Activated CD8-positive, alpha-beta memory T cell treated with anti-CD3 and anti-CD28 coated beads, Interleukin-2, amount 10 ng/mL, durations not matched to agents 7 days and 5 days (primary cell): ENCODE measurements around the gene SPRR1B. TPM values are rescaled to one million over a fixed set of nuclear protein-coding genes. Genes with fewer than 3 reads are reported as not detected.
"Not testable (repeated sequence)": the region's sequence is repeated elsewhere in the genome, so short reads cannot be mapped to it uniquely, and the experiment has no call there.

Source experiments
- ATAC-seq: fragments of 150-1000 bp; cut with Tn5 transposase; one replicate; pipeline ENCODE4 v1.10.0; 2021; ENCODE audit warnings: moderate library complexity
- CTCF ChIA-PET: fragments of 350-600 bp; sonication (Branson Sonifier 250); formaldehyde crosslinking; loops from one replicate; lab custom pipeline; 2021; ENCODE audit warnings: antibody characterized with exemption; lab: Charles Lee
- DNase-seq: peaks from one replicate; pipeline ENCODE4 v3.0.0-alpha.2; 2020
- H3K27ac Mint-ChIP-seq: one replicate; pipeline ENCODE4 v1.8.0; 2021; ENCODE audit warnings: mild to moderate bottlenecking, mixed read lengths
- H3K27me3 Mint-ChIP-seq: one replicate; pipeline ENCODE4 v1.8.0; 2021; ENCODE audit warnings: mixed read lengths
- H3K36me3 Mint-ChIP-seq: one replicate; pipeline ENCODE4 v1.8.0; 2021; ENCODE audit warnings: mild to moderate bottlenecking, mixed read lengths
- H3K4me1 Mint-ChIP-seq: one replicate; pipeline ENCODE4 v1.8.0; 2021; ENCODE audit warnings: mixed read lengths
- H3K4me3 Mint-ChIP-seq: one replicate; pipeline ENCODE4 v1.8.0; 2021; ENCODE audit warnings: mild to moderate bottlenecking, moderate library complexity, mixed read lengths
- H3K9me3 Mint-ChIP-seq: one replicate; pipeline ENCODE4 v1.8.0; 2022; ENCODE audit warnings: low read depth, mixed read lengths
- total RNA-seq, 2 experiments: library from RNA; stranded (reverse); gene quantifications; one replicate each; pipeline ENCODE4 v1.2.3, GENCODE V29; 2021

Gene SPRR1B
- total RNA-seq, 2 experiments from 2014 or later = not detected

DNA sequence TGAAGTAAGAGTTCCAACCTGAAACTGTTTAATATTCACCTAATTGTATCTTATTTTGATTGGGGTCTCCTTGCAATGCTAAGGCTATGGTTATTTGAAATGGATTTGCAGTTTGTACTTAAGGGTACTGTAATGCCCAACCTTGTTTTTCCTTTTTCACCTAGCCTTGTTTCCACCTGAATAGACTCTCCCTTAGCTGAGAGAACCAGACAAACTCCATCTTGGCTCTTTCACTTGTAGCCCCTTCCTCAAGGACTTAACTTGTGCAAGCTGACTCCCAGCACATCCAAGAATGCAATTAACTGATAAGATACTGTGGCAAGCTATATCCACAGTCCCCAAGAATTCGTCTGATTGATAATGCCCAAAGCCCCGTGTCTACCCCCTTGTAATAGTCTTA lies 9.2 kb upstream of the SPRR1B start:
- H3K36me3 Mint-ChIP-seq, H3K4me3 Mint-ChIP-seq, H3K27me3 Mint-ChIP-seq, DNase-seq, ATAC-seq, H3K27ac Mint-ChIP-seq, CTCF ChIA-PET, H3K4me1 Mint-ChIP-seq, H3K9me3 Mint-ChIP-seq: not testable (repeated sequence)

DNA sequence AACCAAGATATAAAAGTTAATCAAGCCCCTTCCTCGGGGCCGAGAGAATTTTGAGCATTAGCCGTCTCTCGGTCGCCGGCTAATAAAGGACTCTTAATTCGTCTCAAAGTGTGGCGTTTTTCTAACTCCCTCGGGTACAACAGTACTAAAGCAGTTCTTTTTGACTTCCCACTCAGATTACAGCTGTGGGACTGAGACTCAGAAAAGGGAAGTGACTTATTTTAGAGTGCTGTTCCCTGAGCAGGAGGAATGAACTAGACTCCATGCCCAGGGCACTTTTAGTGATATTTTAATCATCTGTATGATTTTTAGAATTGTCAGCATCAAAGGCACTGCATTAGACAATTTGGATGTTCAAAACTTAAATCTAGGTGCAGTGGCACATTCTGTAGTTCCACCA lies 8.7 kb upstream of the SPRR1B start:
- H3K27ac Mint-ChIP-seq, H3K4me1 Mint-ChIP-seq, H3K9me3 Mint-ChIP-seq, DNase-seq, H3K27me3 Mint-ChIP-seq, H3K36me3 Mint-ChIP-seq, H3K4me3 Mint-ChIP-seq, CTCF ChIA-PET, ATAC-seq: not testable (repeated sequence)

DNA sequence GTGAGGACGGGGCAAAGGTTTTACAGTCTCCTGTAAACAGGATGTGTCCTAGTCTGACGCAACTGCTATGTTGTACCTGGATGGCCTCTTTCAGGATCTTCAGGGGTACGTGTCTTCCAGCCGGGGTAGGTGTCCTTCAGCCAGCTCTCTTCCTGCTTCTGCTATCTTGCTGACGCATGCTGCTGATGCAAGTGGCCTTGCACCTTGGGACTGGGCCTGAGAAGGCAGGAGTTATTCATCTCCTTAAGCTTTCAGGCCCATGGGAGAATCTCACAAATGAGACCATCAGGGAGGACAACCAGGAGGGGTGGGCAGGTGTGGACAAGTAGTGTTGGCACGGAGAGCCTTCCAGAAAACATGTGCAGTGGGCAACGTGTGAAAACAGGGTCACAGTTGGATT lies 7.9 kb upstream of the SPRR1B start:
- H3K36me3 Mint-ChIP-seq = no peaks in the 10 kb centered on the region
- H3K27ac Mint-ChIP-seq = no peak overlapping the region
- DNase-seq = no peak
- no peak overlapping the region for H3K4me3 Mint-ChIP-seq
- ATAC-seq = no peak
- H3K27me3 Mint-ChIP-seq = peaks cover 9% of the 10 kb centered on the region
- CTCF ChIA-PET = no interaction called here
- no peaks in the 10 kb centered on the region for H3K9me3 Mint-ChIP-seq
- no peaks in the 10 kb centered on the region for H3K4me1 Mint-ChIP-seq

DNA sequence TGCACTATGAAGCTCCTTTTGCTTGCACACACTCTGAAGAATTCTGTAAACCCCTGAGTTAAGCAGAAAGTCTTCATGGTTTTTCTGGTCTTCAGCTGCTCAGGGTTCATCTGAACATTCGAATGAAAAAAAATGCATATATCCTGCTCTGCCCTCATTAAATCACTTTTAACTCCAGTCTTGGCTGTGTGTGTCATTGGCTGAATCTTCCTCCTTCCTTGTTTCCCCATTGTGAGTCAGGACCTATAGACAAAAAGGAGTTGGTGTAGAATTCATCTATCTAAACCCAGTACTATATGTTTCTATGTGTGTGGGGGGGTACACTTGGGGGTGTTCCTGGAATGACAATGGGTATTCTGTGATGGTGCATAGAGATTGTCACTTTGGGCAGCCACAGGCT lies 6.6 kb upstream of the SPRR1B start:
- Mint-ChIP-seq H3K4me1 (no peaks in the 10 kb centered on the region), H3K9me3 (no peaks in the 10 kb centered on the region), H3K27me3 (peaks cover 9% of the 10 kb centered on the region), H3K4me3 (no peak overlapping the region), H3K36me3 (no peaks in the 10 kb centered on the region), H3K27ac (no peak overlapping the region)
- no peak for DNase-seq
- no peak for ATAC-seq
- CTCF ChIA-PET = no interaction called here

DNA sequence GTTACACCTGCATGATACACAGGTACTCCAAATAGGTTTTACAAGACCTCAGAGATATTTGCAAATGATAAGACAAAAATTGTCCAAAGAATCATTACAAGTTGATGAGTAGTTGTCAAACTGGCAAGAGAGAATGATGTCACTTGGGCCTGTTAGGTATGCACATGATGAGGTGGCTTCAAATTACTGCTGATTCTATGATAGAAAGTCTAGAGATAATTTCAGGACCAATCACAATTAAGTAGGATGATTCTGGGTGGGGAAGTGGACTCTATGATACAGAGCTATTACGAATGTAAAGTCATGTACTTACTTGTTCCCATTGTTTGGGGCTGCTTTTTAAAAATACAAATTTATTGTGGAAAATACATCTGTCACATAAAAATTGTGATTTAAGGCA lies 5.2 kb upstream of the SPRR1B start:
- ATAC-seq = no peak
- no peaks in the 10 kb centered on the region for H3K9me3 Mint-ChIP-seq
- no peaks in the 10 kb centered on the region for H3K4me1 Mint-ChIP-seq

DNA sequence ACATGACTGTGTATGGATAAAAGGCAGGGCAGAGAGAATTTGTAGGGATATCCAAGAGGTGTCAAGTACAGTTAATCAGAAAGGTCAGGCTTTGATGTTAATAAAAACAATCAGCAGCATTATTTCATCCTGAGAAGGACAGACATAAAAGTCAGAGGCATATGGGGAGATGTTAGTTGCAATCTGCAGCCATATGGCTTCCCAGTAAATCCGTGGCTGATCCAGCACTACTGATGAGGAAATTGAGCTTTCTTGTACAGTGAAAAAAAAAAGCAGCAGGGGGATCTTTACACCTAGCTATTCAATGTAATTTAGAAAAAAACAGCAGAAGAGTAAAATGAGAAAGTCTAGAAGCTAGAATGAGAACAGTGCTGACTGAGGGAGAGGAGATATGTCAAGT lies 2.2 kb upstream of the SPRR1B start:
- Mint-ChIP-seq H3K9me3 (no peaks in the 10 kb centered on the region), H3K36me3 (no peaks in the 10 kb centered on the region), H3K4me3 (no peak overlapping the region), H3K27ac (no peak overlapping the region), H3K4me1 (no peaks in the 10 kb centered on the region), H3K27me3 (peaks cover 5% of the 10 kb centered on the region)
- DNase-seq (no peak), ATAC-seq (no peak)
- CTCF ChIA-PET = no interaction called here

More for the DNA sequence above, 5.2 kb upstream of the SPRR1B start:
- Mint-ChIP-seq H3K27ac (no peak overlapping the region), H3K27me3 (peaks cover 5% of the 10 kb centered on the region), H3K4me3 (no peak overlapping the region), H3K36me3 (no peaks in the 10 kb centered on the region)
- no peak for DNase-seq
- CTCF ChIA-PET = no interaction called here

DNA sequence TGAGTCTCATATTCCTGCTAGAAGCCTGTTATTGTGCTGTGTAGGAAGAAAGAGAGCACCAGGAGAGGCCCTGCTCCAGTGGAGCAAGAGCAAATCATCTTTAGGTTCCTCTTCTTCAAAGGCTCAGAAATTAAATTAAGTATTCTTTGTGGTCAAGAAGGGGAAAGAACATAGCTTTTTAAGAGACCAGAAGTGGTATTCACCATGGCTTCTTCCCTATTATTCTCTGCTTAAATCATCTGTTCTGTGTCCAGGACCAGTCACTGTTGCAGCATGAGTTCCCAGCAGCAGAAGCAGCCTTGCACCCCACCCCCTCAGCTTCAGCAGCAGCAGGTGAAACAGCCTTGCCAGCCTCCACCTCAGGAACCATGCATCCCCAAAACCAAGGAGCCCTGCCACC lies 1.1 kb downstream of the SPRR1B start:
- Mint-ChIP-seq H3K4me1 (no peaks in the 10 kb centered on the region), H3K36me3 (no peaks in the 10 kb centered on the region), H3K27me3 (no peaks in the 10 kb centered on the region), H3K9me3 (no peaks in the 10 kb centered on the region), H3K27ac (no peak overlapping the region), H3K4me3 (no peak overlapping the region)
- ATAC-seq (no peak), DNase-seq (no peak)
- CTCF ChIA-PET = no interaction called here

DNA sequence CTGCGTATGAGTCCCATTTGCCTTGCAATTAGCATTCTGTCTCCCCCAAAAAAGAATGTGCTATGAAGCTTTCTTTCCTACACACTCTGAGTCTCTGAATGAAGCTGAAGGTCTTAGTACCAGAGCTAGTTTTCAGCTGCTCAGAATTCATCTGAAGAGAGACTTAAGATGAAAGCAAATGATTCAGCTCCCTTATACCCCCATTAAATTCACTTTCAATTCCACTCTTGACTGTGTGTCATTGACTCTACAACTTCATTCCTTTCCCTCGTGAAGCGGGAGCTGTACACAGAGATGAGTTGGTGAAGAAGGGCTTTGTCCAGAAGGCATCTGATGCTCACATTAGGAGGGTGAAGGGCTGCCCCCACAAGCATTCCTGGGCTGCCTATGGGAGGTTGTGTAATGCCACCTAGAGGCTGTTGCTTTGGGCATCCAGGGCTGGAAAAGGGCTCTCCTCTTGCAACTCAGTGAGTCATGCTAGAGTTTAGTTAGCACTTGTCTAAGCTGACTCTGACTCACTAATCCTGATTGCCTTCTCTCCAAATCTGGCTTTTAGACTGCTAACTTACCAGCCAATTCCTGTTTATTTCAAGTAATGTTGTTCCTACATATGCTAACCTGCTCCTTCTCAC lies 1.8 kb downstream of the SPRR1B start:
- Mint-ChIP-seq H3K4me3 (no peak overlapping the region), H3K27ac (no peak overlapping the region), H3K36me3 (no peaks in the 10 kb centered on the region), H3K4me1 (no peaks in the 10 kb centered on the region), H3K9me3 (no peaks in the 10 kb centered on the region), H3K27me3 (no peaks in the 10 kb centered on the region)
- ATAC-seq (no peak), DNase-seq (no peak)
- CTCF ChIA-PET = no interaction called here

DNA sequence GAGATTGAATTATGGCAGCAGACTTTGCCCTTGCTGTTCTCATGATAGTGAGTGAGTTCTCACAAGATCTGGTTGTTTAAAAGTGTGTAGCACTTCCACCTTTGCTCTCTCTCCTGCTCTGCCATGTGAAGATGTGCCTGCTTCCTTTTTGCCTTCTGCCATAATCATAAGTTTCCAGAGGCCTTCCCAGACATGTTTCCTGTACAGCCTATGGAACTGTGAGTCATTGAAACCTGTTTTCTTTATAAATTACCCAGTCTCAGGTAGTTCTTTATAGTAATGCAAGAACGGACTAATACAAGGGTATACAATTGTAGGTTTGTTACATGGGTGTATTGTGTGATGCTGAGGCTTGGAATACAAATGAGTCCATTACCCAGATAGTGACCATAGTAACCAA lies 4.2 kb downstream of the SPRR1B start:
- ATAC-seq (no peak), DNase-seq (no peak)
- Mint-ChIP-seq H3K36me3 (no peaks in the 10 kb centered on the region), H3K9me3 (no peaks in the 10 kb centered on the region), H3K27me3 (no peaks in the 10 kb centered on the region), H3K4me1 (no peaks in the 10 kb centered on the region), H3K27ac (no peak overlapping the region), H3K4me3 (no peak overlapping the region)
- CTCF ChIA-PET = no interaction called here

DNA sequence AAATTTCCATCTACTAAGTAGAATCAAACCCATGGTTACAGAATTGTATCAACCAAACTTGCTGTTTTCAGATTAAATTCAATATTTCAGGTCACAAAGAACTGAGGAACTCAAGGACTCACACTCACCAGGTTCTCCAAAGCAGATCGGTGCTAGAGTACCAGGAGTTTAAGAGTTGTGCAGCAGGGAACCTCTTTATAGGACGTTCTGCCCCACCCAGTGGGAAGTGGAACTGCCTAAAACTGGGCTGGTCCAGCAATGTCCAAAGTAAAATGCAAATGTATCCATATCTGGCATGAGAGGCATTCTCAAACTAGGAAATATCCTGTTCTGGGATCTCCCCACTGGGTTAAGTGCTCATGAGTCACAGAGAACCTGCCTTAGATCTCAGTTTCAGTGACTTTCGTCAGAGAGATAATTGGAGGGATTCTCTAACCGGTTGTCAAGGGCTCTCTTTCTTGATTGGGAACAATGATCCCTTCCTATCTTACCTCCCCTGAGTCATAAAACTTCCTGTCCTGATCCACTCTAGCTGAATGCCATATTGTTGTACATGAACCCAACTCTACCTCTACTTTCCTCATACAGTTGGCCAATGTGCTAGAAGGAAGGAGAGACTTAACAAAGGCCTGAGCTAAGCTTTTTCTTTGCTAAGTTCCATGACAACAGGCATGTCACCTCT lies 10.1 kb downstream of the SPRR1B start, which contains the start of gene SPRR2D:
Gene SPRR2D (minus strand): TSS at position 171 of the 682 bp plus-strand sequence. CDS start 774 bp downstream, outside the sequence.
- H3K36me3 Mint-ChIP-seq = no peaks in the 10 kb centered on the region
- CTCF ChIA-PET = no interaction called here
- peaks cover 27% of the 10 kb centered on the region for H3K27me3 Mint-ChIP-seq
- DNase-seq (no peak), ATAC-seq (no peak)
- no peak within 1 kb of the TSS for H3K27ac Mint-ChIP-seq
- no peaks in the 10 kb centered on the region for H3K9me3 Mint-ChIP-seq
- no peaks in the 10 kb centered on the region for H3K4me1 Mint-ChIP-seq
- H3K4me3 Mint-ChIP-seq = no peak within 1 kb of the TSS

DNA sequence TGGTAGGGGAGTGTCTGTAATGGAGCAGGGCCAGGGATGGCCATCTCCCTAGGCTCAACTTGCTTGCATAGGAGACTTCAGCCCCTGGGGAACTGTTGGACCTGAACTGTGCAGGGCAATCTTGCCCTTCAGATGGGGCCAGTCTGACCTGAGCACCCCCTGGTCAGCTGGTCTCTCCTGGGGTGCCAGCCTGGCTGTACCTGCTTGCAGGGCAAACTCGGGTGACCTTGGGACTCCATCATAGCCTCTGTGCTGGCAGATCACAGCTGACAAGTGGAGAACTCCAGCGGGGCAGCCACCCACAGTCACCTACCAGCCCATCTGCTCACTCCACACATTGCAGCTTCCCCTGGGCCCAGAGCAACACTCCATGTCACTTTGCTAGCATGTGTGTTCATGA lies 18.2 kb downstream of the SPRR1B start:
- no peak for DNase-seq
- Mint-ChIP-seq H3K27me3 (peaks cover 23% of the 10 kb centered on the region), H3K27ac (no peak overlapping the region), H3K4me1 (no peaks in the 10 kb centered on the region), H3K4me3 (no peak overlapping the region), H3K36me3 (no peaks in the 10 kb centered on the region), H3K9me3 (no peaks in the 10 kb centered on the region)
- CTCF ChIA-PET = no interaction called here
- no peak for ATAC-seq

DNA sequence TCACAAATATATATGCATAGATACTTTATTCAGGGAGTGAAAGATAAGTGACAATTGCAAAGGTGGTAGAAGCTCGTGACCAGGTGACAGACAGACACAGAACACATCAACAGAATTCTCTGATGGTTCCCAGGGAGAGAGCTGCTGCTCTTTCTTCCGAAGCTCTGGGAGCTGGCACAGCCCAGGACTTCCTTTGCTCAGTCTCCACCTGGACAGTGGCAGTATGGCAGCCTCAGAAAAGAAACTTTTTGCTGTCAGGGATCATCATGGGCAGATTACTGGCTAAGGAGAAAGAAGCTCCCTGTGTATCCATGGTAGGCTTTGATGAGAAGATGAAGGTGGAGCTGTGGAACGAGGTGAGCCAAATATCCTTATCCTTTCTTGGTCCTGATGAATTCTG lies 25.1 kb downstream of the SPRR1B start:
- DNase-seq, CTCF ChIA-PET, H3K9me3 Mint-ChIP-seq, H3K4me1 Mint-ChIP-seq, H3K4me3 Mint-ChIP-seq, H3K27ac Mint-ChIP-seq, ATAC-seq, H3K36me3 Mint-ChIP-seq: not testable (repeated sequence)
- peaks cover 24% of the 10 kb centered on the region for H3K27me3 Mint-ChIP-seq

DNA sequence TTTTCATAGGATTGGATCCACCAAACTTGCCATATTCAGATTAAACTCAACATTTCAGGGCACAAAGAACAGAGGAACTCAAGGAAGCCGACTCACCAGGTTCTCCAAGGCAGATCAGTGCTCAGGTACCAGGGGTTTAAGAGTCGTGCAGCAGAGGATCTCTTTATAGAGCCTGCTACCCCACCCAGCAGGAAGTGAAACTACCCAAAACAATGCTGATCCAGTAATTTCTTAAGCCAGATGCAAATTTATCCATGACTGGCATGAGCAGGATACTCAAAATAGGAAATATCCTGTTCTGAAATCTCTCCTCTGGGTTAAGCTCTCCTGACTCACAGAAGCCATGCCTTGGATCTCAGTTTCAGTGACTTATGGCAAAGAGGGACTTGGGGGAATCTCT lies 26.4 kb downstream of the SPRR1B start, which contains the start of gene SPRR2A:
Gene SPRR2A (minus strand): TSS at position 138 of the 400 bp plus-strand sequence. CDS start 777 bp downstream, outside the sequence.
- H3K27ac Mint-ChIP-seq = no peak within 1 kb of the TSS
- H3K36me3 Mint-ChIP-seq = no peaks in the 10 kb centered on the region
- no peaks in the 10 kb centered on the region for H3K4me1 Mint-ChIP-seq
- H3K9me3 Mint-ChIP-seq = no peaks in the 10 kb centered on the region
- CTCF ChIA-PET = no interaction called here
- ATAC-seq = no peak
- H3K27me3 Mint-ChIP-seq = peaks cover 18% of the 10 kb centered on the region
- H3K4me3 Mint-ChIP-seq = no peak within 1 kb of the TSS
- DNase-seq = no peak

DNA sequence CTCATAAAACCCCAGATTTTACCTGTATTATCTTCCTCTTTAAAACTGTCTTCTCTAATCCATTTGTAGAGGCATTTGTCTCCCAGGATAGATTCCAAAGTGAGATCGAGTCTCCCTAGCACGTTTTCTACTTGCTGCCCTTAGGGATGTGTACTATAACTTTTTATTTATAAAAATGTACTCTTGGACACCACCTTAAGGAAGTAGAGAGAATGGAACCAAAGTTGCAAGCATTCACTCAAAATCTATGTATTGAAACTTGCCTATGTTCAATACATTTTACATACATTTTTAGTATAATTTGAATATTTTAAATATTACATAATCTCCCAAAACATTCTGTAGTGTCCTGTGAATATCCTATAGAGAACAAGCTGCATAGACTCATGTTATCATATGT lies 27.2 kb downstream of the SPRR1B start:
- Mint-ChIP-seq H3K4me1 (no peaks in the 10 kb centered on the region), H3K36me3 (no peaks in the 10 kb centered on the region), H3K27ac (no peak overlapping the region), H3K9me3 (no peaks in the 10 kb centered on the region), H3K27me3 (peaks cover 17% of the 10 kb centered on the region), H3K4me3 (no peak overlapping the region)
- ATAC-seq (no peak), DNase-seq (no peak)
- CTCF ChIA-PET = no interaction called here
